Muscle layer of duodenum (tissue), 2 donors: ENCODE measurements around the gene PDE5A.
"Not testable (repeated sequence)": the region's sequence is repeated elsewhere in the genome, so short reads cannot be mapped to it uniquely, and the experiment has no call there.

ENCODE experiments used
- H3K27ac ChIP-seq: one replicate; pipeline ENCODE4 v1.7.0; 2013; ENCODE audit warnings: mild to moderate bottlenecking, low read length
- H3K27me3 ChIP-seq: one replicate; pipeline ENCODE4 v1.7.0; 2013; ENCODE audit warnings: low read depth, mild to moderate bottlenecking, control low read depth, low read length
- H3K36me3 ChIP-seq, 2 donors: one replicate each; pipeline ENCODE4 v1.7.0; 2013; ENCODE audit warnings: low read length in 2 of 2, control low read depth in 1 of 2, mild to moderate bottlenecking in 1 of 2; ENCODE audit not compliant: insufficient read depth in 2 of 2, control insufficient read depth in 1 of 2
- H3K4me1 ChIP-seq, 2 donors: one replicate each; pipeline ENCODE4 v1.7.0; 2013; ENCODE audit warnings: low read length in 2 of 2, mild to moderate bottlenecking in 2 of 2, control low read depth in 1 of 2, moderate library complexity in 1 of 2; ENCODE audit not compliant: insufficient read depth in 2 of 2, control insufficient read depth in 1 of 2
- H3K4me3 ChIP-seq, 2 donors: one replicate each; pipeline ENCODE4 v1.7.0; 2013; ENCODE audit warnings: low read length in 2 of 2, low read depth in 1 of 2, mild to moderate bottlenecking in 1 of 2
- H3K9me3 ChIP-seq, 2 donors: one replicate each; pipeline ENCODE4 v1.7.0; 2013; ENCODE audit warnings: low read length in 2 of 2, control low read depth in 1 of 2, mild to moderate bottlenecking in 1 of 2; ENCODE audit not compliant: control insufficient read depth in 1 of 2
- donor health status: healthy.

The PDE5A gene

DNA sequence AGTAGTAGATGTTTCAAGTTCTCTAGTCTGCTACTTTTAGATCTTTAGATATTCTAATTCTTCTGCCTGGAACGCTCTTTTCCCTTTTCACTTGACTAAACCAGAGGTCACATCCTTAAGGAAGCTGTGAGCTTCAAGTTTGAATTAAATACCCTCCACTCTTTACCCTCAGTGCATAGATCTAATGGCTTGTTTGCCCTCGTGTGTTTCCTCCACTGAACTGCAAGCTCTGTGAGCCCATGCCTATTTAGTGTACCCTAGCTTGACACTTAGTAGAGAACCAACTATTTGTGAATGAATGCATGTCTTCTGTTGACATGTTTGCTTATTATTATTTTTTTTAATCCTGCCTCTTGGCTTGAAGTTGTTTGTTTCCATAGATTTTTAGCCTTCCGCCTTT lies 138.3 kb downstream of the PDE5A start:
- H3K9me3 ChIP-seq: no peaks in the 10 kb centered on the region
- H3K27me3 ChIP-seq: no peaks in the 10 kb centered on the region
- H3K36me3 ChIP-seq: peaks cover 17 to 19% of the 10 kb centered on the region in 2 donors
- H3K27ac ChIP-seq: no peak overlapping the region
- no peak overlapping the region for H3K4me3 ChIP-seq
- no peaks in the 10 kb centered on the region for H3K4me1 ChIP-seq

DNA sequence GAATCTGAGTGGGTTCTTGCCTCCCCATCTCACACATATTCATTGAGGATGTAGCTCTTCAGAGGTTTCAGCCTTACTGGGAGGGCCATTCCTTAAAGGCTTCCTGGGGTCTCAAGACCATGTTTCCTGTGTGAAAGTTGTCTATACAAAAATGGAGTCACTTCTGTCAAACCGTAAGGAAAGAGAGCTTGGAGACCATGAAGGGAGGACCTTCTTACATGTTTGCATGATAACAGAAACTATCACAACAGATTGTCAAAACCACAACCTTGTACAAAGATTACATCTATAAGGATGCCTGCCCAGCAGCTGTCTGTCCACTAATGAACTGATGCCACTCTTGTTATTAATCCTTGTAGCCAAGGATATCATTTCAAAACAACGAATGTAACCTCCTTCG lies 139.3 kb downstream of the PDE5A start:
- H3K9me3 ChIP-seq: no peaks in the 10 kb centered on the region
- no peaks in the 10 kb centered on the region for H3K27me3 ChIP-seq
- H3K4me3 ChIP-seq: no peak overlapping the region
- peaks cover 9 to 10% of the 10 kb centered on the region in 2 donors for H3K36me3 ChIP-seq
- no peaks in the 10 kb centered on the region for H3K4me1 ChIP-seq
- no peak overlapping the region for H3K27ac ChIP-seq

DNA sequence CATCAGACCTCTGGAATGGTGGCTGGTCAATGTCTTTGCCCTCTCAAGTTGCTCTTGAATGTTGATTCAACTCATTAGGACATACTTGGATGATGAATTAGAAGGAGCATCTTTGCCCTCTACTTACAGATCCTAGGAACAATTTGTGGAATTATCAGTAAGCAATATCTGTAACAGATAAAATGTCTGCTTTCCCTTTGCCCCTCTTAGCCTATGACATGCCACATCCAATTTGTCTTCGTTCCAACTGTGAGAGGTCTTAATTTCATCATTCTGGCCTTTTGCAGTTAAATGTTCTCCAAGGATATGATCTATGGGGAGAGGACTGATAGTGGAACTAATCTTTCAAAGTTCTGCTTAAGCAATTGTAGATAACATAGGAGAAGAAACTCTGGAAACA lies 148.3 kb downstream of the PDE5A start:
- Histone ChIP-seq H3K4me3 (no peak overlapping the region), H3K36me3 (peaks cover 18 to 21% of the 10 kb centered on the region in 2 donors), H3K4me1 (no peaks in the 10 kb centered on the region), H3K9me3 (no peaks in the 10 kb centered on the region), H3K27ac (no peak overlapping the region), H3K27me3 (no peaks in the 10 kb centered on the region)

DNA sequence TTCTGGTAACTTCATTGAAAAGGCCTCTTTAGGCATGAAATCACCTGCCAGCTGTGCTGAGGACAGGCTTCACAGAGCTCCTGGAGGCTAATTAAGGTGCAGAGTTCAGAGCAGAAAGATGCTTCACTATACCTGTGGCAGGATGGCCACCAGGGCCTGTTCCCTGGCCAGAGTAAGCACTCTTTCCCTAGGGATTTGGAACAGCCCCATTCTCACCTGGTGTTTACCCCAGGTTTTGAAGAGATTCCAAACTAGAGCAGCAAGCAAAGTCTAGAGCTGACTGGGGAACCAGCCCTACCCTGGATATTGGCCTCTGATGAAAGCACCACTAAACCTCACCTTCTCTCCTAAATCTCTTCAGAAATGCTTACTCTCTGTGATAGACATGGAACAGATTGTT lies 148.8 kb downstream of the PDE5A start:
- H3K36me3 ChIP-seq: peaks cover 18 to 21% of the 10 kb centered on the region in 2 donors
- no peak overlapping the region for H3K4me3 ChIP-seq
- H3K9me3 ChIP-seq: no peaks in the 10 kb centered on the region
- no peaks in the 10 kb centered on the region for H3K27me3 ChIP-seq
- no peaks in the 10 kb centered on the region for H3K4me1 ChIP-seq
- no peak overlapping the region for H3K27ac ChIP-seq

DNA sequence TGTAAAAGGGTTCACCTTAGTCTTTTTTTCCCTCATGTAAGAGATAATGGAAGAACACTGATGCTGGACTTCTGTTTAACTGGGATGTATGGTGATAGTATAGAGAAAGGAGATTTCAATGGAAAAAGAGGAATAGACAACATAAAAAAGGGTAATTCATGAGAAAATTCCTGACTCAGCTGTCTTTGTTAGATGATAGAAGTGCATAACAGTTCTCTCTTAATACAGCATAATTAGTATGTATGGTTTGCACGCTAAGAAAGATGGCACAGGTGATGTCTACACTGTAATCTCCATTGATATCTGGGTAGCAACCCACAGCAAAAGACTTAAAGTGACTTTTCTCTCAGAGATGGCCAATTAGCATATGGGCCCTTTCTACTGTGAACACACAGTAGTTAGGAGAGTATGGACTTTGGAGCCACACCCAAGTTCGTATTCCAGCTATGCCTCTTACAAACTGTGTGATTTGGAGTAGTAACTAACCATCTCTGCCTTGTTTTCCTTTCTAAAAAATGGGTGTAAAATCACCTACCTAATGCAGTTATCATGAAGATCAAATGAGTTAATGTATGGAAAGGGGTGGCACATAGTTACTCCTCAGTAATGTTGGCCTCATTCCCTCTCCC lies 149.3 kb downstream of the PDE5A start:
- no peaks in the 10 kb centered on the region for H3K9me3 ChIP-seq
- H3K27ac ChIP-seq: no peak overlapping the region
- H3K36me3 ChIP-seq: peaks cover 18 to 21% of the 10 kb centered on the region in 2 donors

DNA sequence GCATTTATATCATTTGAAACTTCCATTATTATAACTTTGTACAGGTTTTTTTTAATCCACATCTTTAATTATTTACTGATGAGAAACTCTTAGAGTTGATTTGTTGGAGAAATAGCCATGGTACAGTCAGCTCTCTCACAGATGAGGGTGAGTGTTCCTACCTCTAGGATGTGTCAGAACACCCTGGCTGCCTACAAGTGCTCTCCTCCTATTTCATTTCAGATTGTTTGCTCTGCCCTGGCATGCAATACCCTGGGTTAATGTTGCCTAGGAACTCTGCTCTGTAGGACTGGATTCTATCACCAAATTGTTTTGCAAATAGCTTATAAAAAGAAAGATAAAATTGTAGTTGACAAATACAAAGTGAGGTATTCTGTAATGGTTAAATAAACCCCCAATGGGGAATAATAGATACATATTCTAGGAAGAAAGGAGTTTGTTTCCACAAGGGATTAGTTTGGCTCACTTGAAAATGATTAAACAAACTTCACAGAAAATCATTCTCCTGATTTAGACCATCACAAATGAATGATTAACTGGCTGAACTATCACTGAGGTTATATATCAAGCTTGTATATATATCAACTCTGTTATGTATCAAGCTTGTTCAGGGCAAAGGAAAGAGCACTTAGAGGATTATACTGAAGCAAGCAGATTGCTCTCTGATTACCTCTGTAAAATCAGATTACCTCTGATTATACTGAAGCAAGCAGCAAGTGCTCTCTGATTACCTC lies 150.0 kb downstream of the PDE5A start:
- no peaks in the 10 kb centered on the region for H3K4me1 ChIP-seq
- H3K36me3 ChIP-seq: peaks cover 18 to 21% of the 10 kb centered on the region in 2 donors
- no peak overlapping the region for H3K4me3 ChIP-seq
- H3K9me3 ChIP-seq: no peaks in the 10 kb centered on the region
- no peak overlapping the region for H3K27ac ChIP-seq
- no peaks in the 10 kb centered on the region for H3K27me3 ChIP-seq

More for the DNA sequence above, 149.3 kb downstream of the PDE5A start:
- no peaks in the 10 kb centered on the region for H3K4me1 ChIP-seq
- H3K27me3 ChIP-seq: no peaks in the 10 kb centered on the region
- H3K4me3 ChIP-seq: no peak overlapping the region

DNA sequence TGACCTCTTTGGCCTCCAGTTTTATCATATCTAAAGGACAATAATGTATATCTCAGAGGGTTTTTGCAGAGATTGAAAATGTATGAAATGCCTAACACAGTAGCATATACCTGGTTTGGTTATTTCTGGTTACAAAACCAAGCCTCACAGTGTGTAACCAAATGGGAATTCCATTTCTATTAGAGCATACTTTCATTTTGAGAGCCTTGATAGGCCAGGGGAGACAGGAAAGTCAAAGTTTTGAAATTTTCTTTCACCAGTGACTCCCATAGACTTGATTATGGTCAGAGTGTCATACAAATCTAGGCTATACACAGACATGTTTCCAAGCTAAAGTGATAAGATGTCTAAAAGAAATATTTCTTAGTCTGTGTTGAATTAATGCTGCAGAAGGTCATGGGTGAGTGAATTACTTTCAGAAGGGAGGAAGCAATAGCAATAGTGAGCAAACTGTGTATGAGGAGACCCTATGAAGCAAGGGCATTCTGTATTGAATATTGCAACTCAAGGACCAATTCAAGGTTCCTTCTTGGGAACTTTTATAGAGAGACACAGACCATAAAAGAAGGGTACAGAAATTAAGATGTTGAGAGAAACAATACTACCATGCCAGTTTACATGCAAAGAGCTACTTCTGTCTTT lies 151.1 kb downstream of the PDE5A start:
- Histone ChIP-seq H3K4me3 (no peak overlapping the region), H3K9me3 (no peaks in the 10 kb centered on the region), H3K4me1 (no peaks in the 10 kb centered on the region), H3K27ac (no peak overlapping the region), H3K27me3 (no peaks in the 10 kb centered on the region), H3K36me3 (peaks cover 18 to 21% of the 10 kb centered on the region in 2 donors)

DNA sequence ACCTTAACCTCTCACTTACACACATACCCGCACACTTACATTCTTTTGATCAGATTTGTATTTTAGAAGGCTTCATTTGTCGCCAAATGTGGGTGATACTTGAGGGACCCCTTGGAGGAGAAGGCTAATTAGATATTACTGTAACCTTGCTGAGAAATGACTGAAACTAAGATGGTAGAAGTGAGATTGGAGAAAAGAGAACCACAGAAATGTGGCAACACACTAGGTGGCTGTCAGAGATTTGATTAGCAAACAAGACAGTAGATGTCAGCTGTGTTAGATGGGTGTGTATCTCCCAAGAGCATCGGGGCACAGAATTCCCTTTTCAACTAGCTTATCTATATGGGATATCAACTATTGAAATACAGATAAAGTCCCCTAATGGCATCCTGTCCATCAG lies 157.3 kb downstream of the PDE5A start:
- Histone ChIP-seq H3K27me3 (no peaks in the 10 kb centered on the region), H3K36me3 (peaks cover 5 to 17% of the 10 kb centered on the region in 2 donors), H3K4me1 (no peaks in the 10 kb centered on the region), H3K27ac (no peak overlapping the region), H3K4me3 (no peak overlapping the region), H3K9me3 (no peaks in the 10 kb centered on the region)

DNA sequence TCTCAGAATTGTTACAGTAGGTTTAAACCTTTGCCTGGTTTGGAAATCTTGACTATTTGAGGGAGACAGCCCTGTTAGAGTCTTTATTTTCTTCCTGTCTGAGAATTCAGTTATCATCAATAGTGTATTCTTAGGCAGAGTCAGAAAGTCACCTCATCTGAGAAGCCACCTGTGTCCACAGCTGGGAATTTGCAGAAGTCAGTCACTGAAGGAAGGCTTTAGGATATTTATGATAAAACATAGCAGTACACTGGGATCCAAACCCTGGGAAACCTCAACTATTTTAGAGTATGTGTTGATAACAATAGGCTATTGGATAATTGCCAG lies 157.9 kb downstream of the PDE5A start:
- not testable (repeated sequence) for H3K27me3 ChIP-seq, H3K27ac ChIP-seq, H3K4me3 ChIP-seq, H3K9me3 ChIP-seq, H3K4me1 ChIP-seq
- peaks cover 5 to 17% of the 10 kb centered on the region in 2 donors for H3K36me3 ChIP-seq

DNA sequence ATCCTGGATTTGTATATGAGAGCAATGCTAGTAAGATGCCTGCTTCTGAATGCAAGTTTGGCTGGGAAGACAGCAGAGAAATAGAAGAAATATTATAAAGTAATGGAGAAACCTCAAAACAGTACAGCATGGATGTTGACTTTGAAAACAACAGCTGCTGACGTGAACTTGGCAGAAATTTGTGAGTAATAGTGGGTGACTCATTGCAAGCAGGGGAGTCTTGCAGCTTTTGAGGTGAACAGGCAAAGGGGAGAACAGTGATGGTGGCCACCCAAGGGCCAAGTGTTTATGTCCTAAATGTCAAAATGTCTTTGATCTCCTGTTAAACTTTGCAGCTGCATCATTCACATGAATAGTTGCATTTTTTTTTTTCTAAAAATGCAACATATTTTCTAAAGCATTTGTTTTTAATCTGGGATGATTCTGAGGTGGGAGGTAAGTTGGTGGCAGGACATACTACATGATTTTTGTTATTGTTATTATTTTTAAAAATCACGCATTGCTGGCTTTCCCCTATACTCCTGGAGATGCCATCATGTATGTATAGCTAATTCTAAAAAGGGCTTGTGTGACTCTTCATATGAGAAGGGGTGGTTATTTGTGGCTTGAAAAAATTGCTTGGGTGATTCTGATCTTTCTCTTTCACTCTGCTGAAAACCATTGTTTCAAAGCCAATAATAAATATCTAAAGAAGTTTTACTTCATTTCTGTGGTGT lies 158.4 kb downstream of the PDE5A start:
- peaks cover 5 to 17% of the 10 kb centered on the region in 2 donors for H3K36me3 ChIP-seq
- H3K4me1 ChIP-seq: not testable (repeated sequence)

DNA sequence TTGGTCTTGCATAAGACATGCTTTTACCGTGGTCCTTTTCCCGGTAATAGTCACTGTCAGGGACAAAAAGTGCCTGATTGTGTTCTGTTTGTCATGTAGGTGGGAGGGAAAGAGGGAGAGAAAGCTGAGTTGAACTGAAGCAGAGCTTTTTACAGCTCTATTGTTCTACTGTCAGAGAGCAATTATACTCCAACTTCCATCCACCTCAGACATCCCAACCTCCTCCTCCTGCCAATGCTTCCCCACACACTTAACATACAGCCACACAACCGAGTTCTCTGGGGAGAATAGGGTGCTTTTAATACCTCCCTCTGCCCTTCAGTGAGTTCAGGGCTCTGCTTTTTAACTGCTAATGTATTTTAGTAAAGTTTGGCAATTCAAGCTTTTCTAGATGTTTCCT lies 159.6 kb downstream of the PDE5A start:
- not testable (repeated sequence) for H3K27me3 ChIP-seq, H3K27ac ChIP-seq, H3K4me1 ChIP-seq, H3K9me3 ChIP-seq, H3K4me3 ChIP-seq
- peaks cover 5 to 17% of the 10 kb centered on the region in 2 donors for H3K36me3 ChIP-seq

More for the DNA sequence above, 158.4 kb downstream of the PDE5A start:
- H3K27me3 ChIP-seq, H3K27ac ChIP-seq, H3K9me3 ChIP-seq, H3K4me3 ChIP-seq: not testable (repeated sequence)
